ENCODE data around the gene TLK2.

The TLK2 gene

GRCh38 chr17:62658136-62658920 lies 179.7 kb downstream of the TLK2 start:
- DNase-seq: no peak

- DNase-seq: no peak
Observed at GRCh38 chr17:62660629-62661118, 182.0 kb downstream of the TLK2 start.

- no peak for DNase-seq
Observed at GRCh38 chr17:62661337-62661736, 182.7 kb downstream of the TLK2 start.

GRCh38 chr17:62662855-62663254 lies 184.2 kb downstream of the TLK2 start:
- DNase-seq: no peak

All from stimulated activated CD4-positive, alpha-beta T cell treated with anti-CD3 and anti-CD28 coated beads, Interleukin-4, amount 100 ng/mL, for 4 hours (primary cell).